Raji (cell line): ENCODE measurements around the gene KLHL26.

Experiments used
- POLR2A ChIP-seq: IDR thresholded peaks from 2 replicates; pipeline ENCODE4 v1.6.1; 2011; ENCODE audit warnings: low read depth, low read length, control low read depth; ENCODE audit not compliant: insufficient read depth

KLHL26 gene

GRCh38 chr19:18698321-18699167 lies 61.7 kb downstream of the KLHL26 start:
- TF ChIP-seq POLR2A: no peak

GRCh38 chr19:18699403-18700054 lies 62.7 kb downstream of the KLHL26 start:
- TF ChIP-seq POLR2A: no peak

- TF ChIP-seq POLR2A: no peak
Observed at GRCh38 chr19:18700501-18701249, 63.8 kb downstream of the KLHL26 start.

- no peak for TF ChIP-seq POLR2A
Observed at GRCh38 chr19:18701250-18701608, 64.4 kb downstream of the KLHL26 start.

GRCh38 chr19:18704054-18704453 lies 67.2 kb downstream of the KLHL26 start:
- no peak for TF ChIP-seq POLR2A

GRCh38 chr19:18704971-18705370 lies 68.1 kb downstream of the KLHL26 start:
- TF ChIP-seq POLR2A: no peak

GRCh38 chr19:18708452-18709231 lies 71.8 kb downstream of the KLHL26 start:
- no peak for TF ChIP-seq POLR2A

GRCh38 chr19:18709546-18709945 lies 72.7 kb downstream of the KLHL26 start:
- TF ChIP-seq POLR2A: no peak

- no peak for TF ChIP-seq POLR2A
Observed at GRCh38 chr19:18710186-18710585, 73.4 kb downstream of the KLHL26 start.

GRCh38 chr19:18710996-18711751 lies 74.3 kb downstream of the KLHL26 start:
- no peak for TF ChIP-seq POLR2A

- TF ChIP-seq POLR2A: no peak
Observed at GRCh38 chr19:18711893-18712292, 75.1 kb downstream of the KLHL26 start.

- no peak for TF ChIP-seq POLR2A
Observed at GRCh38 chr19:18712981-18713380, 76.2 kb downstream of the KLHL26 start.

- TF ChIP-seq POLR2A: no peak
Observed at GRCh38 chr19:18713550-18714117, 76.8 kb downstream of the KLHL26 start.

GRCh38 chr19:18715416-18715815 lies 78.6 kb downstream of the KLHL26 start:
- TF ChIP-seq POLR2A: no peak
